SJSA1 (cell line): Measurements from ENCODE around the gene OR2M2. TPM values are rescaled to one million over a fixed set of nuclear protein-coding genes. Genes with fewer than 3 reads are reported as not detected.

Experiments
- DNase-seq, 2 experiments: peaks; one replicate each; pipeline ENCODE4 v3.0.0-alpha.2; 2015 to 2020; ENCODE audit warnings: low spot score in 2 of 2, low read depth in 1 of 2
- H3K27ac ChIP-seq: fragments of 250-450 bp; sonication (Bioruptor Pico); 2 replicates; pipeline ENCODE4 v1.5.1; 2020; ENCODE audit warnings: mild to moderate bottlenecking, moderate library complexity
- H3K27me3 ChIP-seq: fragments of 250-450 bp; sonication (Bioruptor Pico); replicated peaks from 2 replicates; pipeline ENCODE4 v1.5.1; 2020; ENCODE audit warnings: mild to moderate bottlenecking, moderate library complexity
- H3K36me3 ChIP-seq: fragments of 250-450 bp; sonication (Bioruptor Pico); 2 replicates; pipeline ENCODE4 v1.5.1; 2020; ENCODE audit warnings: mild to moderate bottlenecking
- H3K4me1 ChIP-seq: fragments of 250-450 bp; sonication (Bioruptor Pico); replicated peaks from 2 replicates; pipeline ENCODE4 v1.6.1; 2021; ENCODE audit warnings: mild to moderate bottlenecking
- H3K4me3 ChIP-seq: fragments of 250-450 bp; sonication (Bioruptor Pico); 2 replicates; pipeline ENCODE4 v1.5.1; 2020; ENCODE audit warnings: mild to moderate bottlenecking
- H3K9me3 ChIP-seq: fragments of 250-450 bp; sonication (Bioruptor Pico); replicated peaks from 2 replicates; pipeline ENCODE4 v1.5.1; 2020; ENCODE audit warnings: mild to moderate bottlenecking
- total RNA-seq: library from RNA; depleted of rRNA; stranded (reverse); fragments of >200 nt; shearing (Covaris generic); gene quantifications from 2 replicates; pipeline ENCODE4 v1.2.3, GENCODE V29; 2014; rRNA removed

The OR2M2 gene
- total RNA-seq, 1 experiment from 2014 or later = not detected

DNA sequence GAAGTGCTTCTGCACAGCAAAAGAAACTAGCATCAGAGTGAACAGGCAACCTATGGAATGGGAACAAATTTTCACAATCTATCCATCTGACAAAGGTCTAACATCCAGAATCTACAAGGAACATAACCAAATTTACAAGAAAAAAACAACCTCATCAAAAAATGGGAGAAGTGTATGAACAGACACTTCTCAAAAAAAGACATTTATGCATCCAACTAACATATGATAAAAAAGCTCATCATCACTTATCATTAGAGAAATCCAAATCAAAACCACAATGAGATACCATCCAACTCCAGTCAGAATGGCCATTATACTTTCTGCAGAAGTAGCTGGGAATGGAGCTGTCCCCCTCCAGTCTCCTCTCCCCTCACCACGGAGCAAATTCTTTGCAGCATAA, 19.5 kb downstream of the OR2M2 start:
- Histone ChIP-seq H3K27me3 (no peaks in the 10 kb centered on the region), H3K9me3 (peaks cover 3% of the 10 kb centered on the region), H3K36me3 (no peaks in the 10 kb centered on the region), H3K4me3 (no peak overlapping the region), H3K27ac (no peak overlapping the region), H3K4me1 (no peaks in the 10 kb centered on the region)
- no peak for DNase-seq

DNA sequence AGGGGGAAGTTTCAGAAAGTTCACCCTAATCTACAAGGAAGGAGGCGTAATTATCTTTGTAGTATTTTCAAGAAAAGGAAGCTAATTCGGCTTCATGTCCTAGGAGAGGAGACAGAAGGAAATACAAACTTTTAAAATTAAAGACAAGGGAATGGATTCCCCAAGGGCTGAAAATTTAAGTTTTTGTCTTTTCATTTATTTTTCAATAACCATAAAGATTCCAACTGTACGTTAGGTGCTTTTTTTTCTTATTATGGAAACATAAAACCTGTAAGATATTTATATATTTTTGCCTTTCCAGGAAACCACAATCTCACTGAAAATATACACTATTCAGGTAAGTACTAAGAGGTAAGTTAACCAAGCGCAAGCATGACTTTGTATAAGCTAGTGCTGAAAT, 22.3 kb downstream of the OR2M2 start, which contains the start of gene OR2M3:
Gene OR2M3, plus strand, starts transcription at position 301 of the 400 bp plus-strand sequence. CDS start 5,803 bp downstream, outside the sequence.
- no peaks in the 10 kb centered on the region for H3K4me1 ChIP-seq
- H3K36me3 ChIP-seq = no peaks in the 10 kb centered on the region
- H3K27me3 ChIP-seq = no peaks in the 10 kb centered on the region
- no peak within 1 kb of the TSS for H3K4me3 ChIP-seq
- no peak within 1 kb of the TSS for H3K27ac ChIP-seq
- H3K9me3 ChIP-seq = no peaks in the 10 kb centered on the region; the same call in 1 of the 2 replicates
- no peak for DNase-seq

DNA sequence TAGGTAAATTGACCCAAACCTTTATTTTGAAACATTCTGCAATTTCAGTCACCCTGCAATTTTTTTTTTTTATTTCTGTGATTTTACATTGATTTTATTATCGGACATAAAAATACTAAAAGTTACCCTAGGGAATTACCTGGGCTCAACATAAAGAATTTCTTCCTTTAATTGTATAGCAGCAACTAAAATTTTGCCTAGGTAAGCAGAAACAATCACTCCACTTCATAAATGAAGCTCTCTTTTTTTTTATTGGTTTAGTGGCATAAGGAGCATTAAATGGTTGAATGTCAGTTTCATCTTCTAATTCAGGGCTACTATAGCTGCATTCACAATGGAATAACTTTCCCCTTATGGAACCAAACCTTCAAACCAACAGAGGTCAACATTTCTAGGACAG, 41.3 kb downstream of the OR2M2 start:
- Histone ChIP-seq H3K27ac (no peak overlapping the region), H3K9me3 (peaks cover 6% of the 10 kb centered on the region), H3K36me3 (no peaks in the 10 kb centered on the region), H3K4me1 (no peaks in the 10 kb centered on the region), H3K4me3 (no peak overlapping the region), H3K27me3 (no peaks in the 10 kb centered on the region)
- DNase-seq = no peak

DNA sequence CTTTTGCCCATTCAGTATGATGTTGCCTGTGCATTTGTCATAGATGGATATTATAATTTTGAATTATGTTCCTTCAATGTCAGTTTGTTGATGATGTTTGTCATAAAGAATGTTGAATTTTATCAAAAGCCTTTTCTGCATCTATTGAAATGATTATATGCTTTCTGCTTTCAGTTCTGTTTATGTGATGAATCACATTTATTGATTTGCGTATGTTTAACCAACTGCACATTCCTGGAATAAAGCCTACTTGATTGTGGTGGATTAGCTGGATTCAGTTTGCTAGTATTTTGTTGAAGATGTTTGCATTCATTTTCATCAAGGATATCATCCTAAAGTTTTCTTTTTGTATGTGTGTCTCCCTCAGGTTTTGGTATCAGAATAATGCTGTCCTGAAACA, 50.9 kb downstream of the OR2M2 start:
- Histone ChIP-seq H3K27me3 (no peaks in the 10 kb centered on the region), H3K9me3 (peaks cover 2% of the 10 kb centered on the region), H3K27ac (no peak overlapping the region), H3K36me3 (no peaks in the 10 kb centered on the region), H3K4me1 (no peaks in the 10 kb centered on the region), H3K4me3 (no peak overlapping the region)
- no peak for DNase-seq

DNA sequence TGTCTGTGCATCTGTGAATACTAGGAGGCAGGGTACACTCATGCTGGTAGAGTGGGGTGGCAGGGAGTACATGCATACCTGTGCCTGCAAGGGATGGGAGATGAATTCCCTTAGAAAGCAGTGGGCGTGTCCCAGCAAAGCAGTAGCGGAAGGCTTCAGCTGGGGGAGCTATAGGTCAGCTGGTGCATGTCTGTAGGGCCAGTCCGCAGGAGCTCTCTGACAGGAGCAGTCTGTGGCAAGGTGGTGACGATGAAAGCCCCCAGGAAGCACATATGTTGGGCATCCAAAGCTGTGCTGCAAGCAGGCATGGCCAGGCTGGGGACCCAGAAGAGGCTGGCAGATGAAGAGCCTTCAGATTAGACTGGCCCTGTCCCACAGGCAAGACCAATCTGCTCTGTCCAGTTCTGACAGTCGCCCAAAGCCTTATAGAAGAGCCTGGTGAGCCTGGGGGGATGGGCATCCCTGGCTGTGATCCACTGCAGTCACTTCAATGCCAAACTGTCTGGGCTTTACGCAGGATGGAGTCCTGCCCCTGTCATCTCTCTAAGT, 54.8 kb downstream of the OR2M2 start:
- no peak for DNase-seq
- H3K4me3 ChIP-seq = no peak overlapping the region
- H3K36me3 ChIP-seq = no peaks in the 10 kb centered on the region
- no peak overlapping the region for H3K27ac ChIP-seq
- no peaks in the 10 kb centered on the region for H3K4me1 ChIP-seq
- H3K9me3 ChIP-seq = no peaks in the 10 kb centered on the region; the same call in none of the 2 replicates
- no peaks in the 10 kb centered on the region for H3K27me3 ChIP-seq

Other genes starting within 250 kb of the OR2M2 start
- gene OR2AJ1, start 249.9 kb upstream of the OR2M2 start, total RNA-seq = not detected in 2 replicates
- not detected in 2 replicates for gene OR2L8, start 226.0 kb upstream of the OR2M2 start, total RNA-seq
- gene OR2AK2, start 209.6 kb upstream of the OR2M2 start, total RNA-seq = not detected in 2 replicates
- not detected in 2 replicates for gene OR2L5, start 161.2 kb upstream of the OR2M2 start, total RNA-seq
- not detected in 2 replicates for gene OR2L2, start 144.8 kb upstream of the OR2M2 start, total RNA-seq
- not detected in 2 replicates for gene OR2L3, start 128.0 kb upstream of the OR2M2 start, total RNA-seq
- not detected in 2 replicates for gene OR2L13, start 79.6 kb upstream of the OR2M2 start, total RNA-seq
- not detected in 2 replicates for gene OR2M5, start 29.7 kb upstream of the OR2M2 start, total RNA-seq
- gene OR2M3, start 22.4 kb downstream of the OR2M2 start, total RNA-seq = not detected in 2 replicates
- not detected in 2 replicates for gene OR2M4, start 56.6 kb downstream of the OR2M2 start, total RNA-seq
- gene OR2T33, start 103.2 kb downstream of the OR2M2 start, total RNA-seq = not detected in 2 replicates
- gene OR2T12, start 128.6 kb downstream of the OR2M2 start, total RNA-seq = not detected in 2 replicates
- not detected in 2 replicates for gene OR2M7, start 149.7 kb downstream of the OR2M2 start, total RNA-seq
- gene OR14C36, start 174.0 kb downstream of the OR2M2 start, total RNA-seq = not detected in 2 replicates
- gene OR2T4, start 186.8 kb downstream of the OR2M2 start, total RNA-seq = not detected in 2 replicates
- not detected in 2 replicates for gene OR2T6, start 200.9 kb downstream of the OR2M2 start, total RNA-seq
- gene OR2T1, start 228.2 kb downstream of the OR2M2 start, total RNA-seq = not detected in 2 replicates